Neural progenitor cell (in vitro differentiated cells): ENCODE data around the gene FUZ.

Experiments used
- CTCF ChIP-seq: fragments of 200-600 bp; sonication (generic); IDR thresholded peaks from 2 replicates; pipeline ENCODE4 v1.5.1; 2017; ENCODE audit warnings: antibody characterized with exemption, mild to moderate bottlenecking
- EZH2 ChIP-seq: fragments of 200-600 bp; sonication (generic); IDR thresholded peaks from 2 replicates; pipeline ENCODE4 v1.6.1; 2017; ENCODE audit warnings: antibody characterized with exemption, mild to moderate bottlenecking, moderate library complexity
- EZH2phosphoT487 ChIP-seq: fragments of 200-600 bp; sonication (generic); IDR thresholded peaks from 2 replicates; pipeline ENCODE4 v1.6.1; 2017; ENCODE audit warnings: antibody characterized with exemption

- no peak for TF ChIP-seq CTCF
- TF ChIP-seq EZH2phosphoT487 = no peak
- TF ChIP-seq EZH2 = no peak
Measured at GRCh38 chr19:49770529-49770928, 42.6 kb downstream of the FUZ start.
